Measurements from ENCODE around the gene PARP14.

PARP14 gene

DNA sequence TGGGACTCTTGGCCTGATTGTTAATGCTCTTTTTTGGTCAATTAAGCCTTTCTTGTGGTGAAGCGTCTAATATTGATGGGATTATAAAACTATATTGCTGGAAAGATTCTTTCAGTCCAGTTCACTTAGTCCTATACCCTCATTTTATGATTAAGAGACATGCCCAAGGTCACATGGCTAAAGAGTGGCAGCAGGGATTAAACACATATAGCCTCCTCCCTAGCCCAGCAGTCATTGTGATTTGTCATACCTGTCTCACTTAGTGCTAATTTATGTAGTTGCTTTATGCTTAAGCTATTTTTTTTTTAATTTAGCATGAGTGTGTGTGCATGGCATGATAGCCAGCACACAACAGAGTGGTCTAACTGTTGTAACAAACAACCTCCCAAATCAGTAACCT, 9.5 kb downstream of the PARP14 start:
- no peak for DNase-seq (ENCODE audit: low read depth)
- TF ChIP-seq POLR2A (IDR thresholded peaks at IDR 0.05; ENCODE audit: extremely low read depth, insufficient read length) (no peak), MYC (IDR thresholded peaks at IDR 0.05; ENCODE audit: low read depth, low read length) (no peak)
- TF ChIP-seq, protein P1, sequence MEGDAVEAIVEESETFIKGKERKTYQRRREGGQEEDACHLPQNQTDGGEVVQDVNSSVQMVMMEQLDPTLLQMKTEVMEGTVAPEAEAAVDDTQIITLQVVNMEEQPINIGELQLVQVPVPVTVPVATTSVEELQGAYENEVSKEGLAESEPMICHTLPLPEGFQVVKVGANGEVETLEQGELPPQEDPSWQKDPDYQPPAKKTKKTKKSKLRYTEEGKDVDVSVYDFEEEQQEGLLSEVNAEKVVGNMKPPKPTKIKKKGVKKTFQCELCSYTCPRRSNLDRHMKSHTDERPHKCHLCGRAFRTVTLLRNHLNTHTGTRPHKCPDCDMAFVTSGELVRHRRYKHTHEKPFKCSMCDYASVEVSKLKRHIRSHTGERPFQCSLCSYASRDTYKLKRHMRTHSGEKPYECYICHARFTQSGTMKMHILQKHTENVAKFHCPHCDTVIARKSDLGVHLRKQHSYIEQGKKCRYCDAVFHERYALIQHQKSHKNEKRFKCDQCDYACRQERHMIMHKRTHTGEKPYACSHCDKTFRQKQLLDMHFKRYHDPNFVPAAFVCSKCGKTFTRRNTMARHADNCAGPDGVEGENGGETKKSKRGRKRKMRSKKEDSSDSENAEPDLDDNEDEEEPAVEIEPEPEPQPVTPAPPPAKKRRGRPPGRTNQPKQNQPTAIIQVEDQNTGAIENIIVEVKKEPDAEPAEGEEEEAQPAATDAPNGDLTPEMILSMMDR (IDR thresholded peaks at IDR 0.05; ENCODE audit: low read depth, low read length): no peak
- TF ChIP-seq, protein P2, sequence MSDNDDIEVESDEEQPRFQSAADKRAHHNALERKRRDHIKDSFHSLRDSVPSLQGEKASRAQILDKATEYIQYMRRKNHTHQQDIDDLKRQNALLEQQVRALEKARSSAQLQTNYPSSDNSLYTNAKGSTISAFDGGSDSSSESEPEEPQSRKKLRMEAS (IDR thresholded peaks at IDR 0.05; ENCODE audit: low read depth, low read length): no peak
- no peak overlapping the region for H3K4me3 ChIP-seq (ENCODE audit: low read depth, low read length)

DNA sequence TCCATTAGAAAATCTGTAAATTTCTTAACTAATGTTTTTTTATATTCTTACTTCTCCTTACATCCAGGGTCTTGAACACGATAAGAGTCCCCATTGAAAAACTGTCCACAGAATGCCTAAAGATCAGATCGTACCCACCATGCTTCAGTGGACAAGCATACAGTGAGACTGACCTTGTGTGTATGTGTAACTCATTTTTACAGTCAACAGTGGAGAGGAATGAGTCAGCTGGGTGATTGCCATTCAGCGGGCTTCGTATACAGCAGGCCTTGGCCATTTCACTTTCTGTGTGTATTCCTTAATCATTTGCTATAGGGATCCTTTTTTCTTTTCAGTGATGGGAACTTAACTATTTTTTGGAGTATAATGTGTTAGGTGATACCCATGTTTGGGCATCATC, 10.6 kb downstream of the PARP14 start:
- TF ChIP-seq, protein P2 (IDR thresholded peaks at IDR 0.05; ENCODE audit: low read depth, low read length): no peak
- no peak for TF ChIP-seq MYC (IDR thresholded peaks at IDR 0.05; ENCODE audit: low read depth, low read length)
- TF ChIP-seq, protein P1 (IDR thresholded peaks at IDR 0.05; ENCODE audit: low read depth, low read length): no peak
- TF ChIP-seq POLR2A (IDR thresholded peaks at IDR 0.05; ENCODE audit: extremely low read depth, insufficient read length): no peak
- no peak overlapping the region for H3K4me3 ChIP-seq (ENCODE audit: low read depth, low read length)
- DNase-seq (ENCODE audit: low read depth): no peak

DNA sequence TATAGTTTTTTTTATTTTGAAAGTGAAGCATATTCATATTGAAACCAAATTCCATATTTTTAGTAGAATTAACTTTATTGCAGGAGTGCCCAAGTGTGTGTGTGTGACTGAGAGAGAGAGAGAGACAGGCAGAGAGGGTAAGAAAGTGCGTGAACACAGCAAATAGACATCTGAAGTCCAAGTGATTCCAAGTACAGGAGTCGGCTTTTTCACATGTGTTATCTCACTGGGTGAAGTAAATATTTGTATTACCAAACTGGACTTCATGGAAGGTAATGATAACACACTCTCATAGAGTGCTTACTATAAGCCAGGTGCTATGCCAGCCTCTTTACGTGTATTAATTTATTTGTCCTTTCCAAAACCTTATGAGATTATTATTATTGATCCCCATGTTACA, 12.0 kb downstream of the PARP14 start:
- TF ChIP-seq, protein P2 (IDR thresholded peaks at IDR 0.05; ENCODE audit: low read depth, low read length): no peak
- TF ChIP-seq MYC (IDR thresholded peaks at IDR 0.05; ENCODE audit: low read depth, low read length) (no peak), POLR2A (IDR thresholded peaks at IDR 0.05; ENCODE audit: extremely low read depth, insufficient read length) (no peak)
- TF ChIP-seq, protein P1 (IDR thresholded peaks at IDR 0.05; ENCODE audit: low read depth, low read length): no peak
- DNase-seq (ENCODE audit: low read depth): no peak
- H3K4me3 ChIP-seq (ENCODE audit: low read depth, low read length): no peak overlapping the region

DNA sequence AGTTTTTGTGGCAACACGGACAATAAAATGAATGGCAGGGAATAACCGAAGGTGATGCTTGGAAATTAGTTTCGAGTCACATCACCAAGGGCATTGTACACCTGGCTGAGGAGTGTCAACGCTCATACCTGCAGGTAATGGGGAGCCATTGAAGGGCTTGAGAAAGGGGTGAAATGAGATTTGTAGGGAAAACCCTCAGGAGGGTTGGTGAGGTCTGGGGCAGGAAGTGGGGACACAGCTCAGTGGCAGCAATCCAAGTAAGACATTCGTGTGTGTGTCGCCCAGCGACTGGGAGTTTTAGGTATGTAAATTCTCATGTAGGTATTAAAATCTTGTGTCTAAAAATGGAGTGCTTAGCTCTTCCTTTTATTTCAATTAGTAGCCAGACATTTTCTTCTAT, 14.3 kb downstream of the PARP14 start:
- TF ChIP-seq MYC (IDR thresholded peaks at IDR 0.05; ENCODE audit: low read depth, low read length) (no peak), POLR2A (IDR thresholded peaks at IDR 0.05; ENCODE audit: extremely low read depth, insufficient read length) (no peak)
- TF ChIP-seq, protein P1 (IDR thresholded peaks at IDR 0.05; ENCODE audit: low read depth, low read length): no peak
- no peak for DNase-seq (ENCODE audit: low read depth)
- no peak overlapping the region for H3K4me3 ChIP-seq (ENCODE audit: low read depth, low read length)

- DNase-seq (ENCODE audit: low read depth): no peak
- TF ChIP-seq POLR2A (IDR thresholded peaks at IDR 0.05; ENCODE audit: extremely low read depth, insufficient read length): no peak
- no peak for TF ChIP-seq MYC (IDR thresholded peaks at IDR 0.05; ENCODE audit: low read depth, low read length)
- TF ChIP-seq, protein P1 (IDR thresholded peaks at IDR 0.05; ENCODE audit: low read depth, low read length): no peak
- TF ChIP-seq, protein P2 (IDR thresholded peaks at IDR 0.05; ENCODE audit: low read depth, low read length): no peak
- no peak overlapping the region for H3K4me3 ChIP-seq (ENCODE audit: low read depth, low read length)
Measured at GRCh38 chr3:122695927-122696561, 15.4 kb downstream of the PARP14 start.

Data from NB4 (cell line).